ENCODE measurements around the gene PRDM4.
"Not testable (repeated sequence)": the region's sequence is repeated elsewhere in the genome, so short reads cannot be mapped to it uniquely, and the experiment has no call there.

PRDM4 gene

GRCh38 chr12:107774349-107775029, 13.6 kb upstream of the PRDM4 start, which contains the start of gene ASCL4:
ASCL4 (plus strand) TSS chr12:107774704; CDS start chr12:107775219, 515 bp downstream.
- no peak for DNase-seq

DNA sequence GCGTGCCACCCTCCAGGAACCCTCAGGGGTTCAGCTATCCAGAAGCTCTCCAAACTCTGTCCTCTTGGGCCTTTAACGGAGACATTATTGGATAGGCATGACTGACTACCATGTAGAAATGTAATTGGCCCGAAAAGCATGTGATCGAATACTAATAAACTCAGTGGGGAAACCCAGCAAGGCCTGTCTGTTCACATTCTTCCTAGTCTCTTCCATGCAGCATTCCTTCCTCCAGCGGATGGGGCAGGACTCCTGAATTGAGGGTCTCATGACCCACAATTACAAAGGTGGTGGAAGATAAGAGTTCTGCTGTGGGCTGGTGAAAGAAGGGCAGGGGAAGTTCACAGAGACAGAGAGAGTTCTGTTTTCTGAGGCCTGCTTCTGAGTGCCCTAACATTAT, 6.5 kb upstream of the PRDM4 start:
- DNase-seq: no peak

DNA sequence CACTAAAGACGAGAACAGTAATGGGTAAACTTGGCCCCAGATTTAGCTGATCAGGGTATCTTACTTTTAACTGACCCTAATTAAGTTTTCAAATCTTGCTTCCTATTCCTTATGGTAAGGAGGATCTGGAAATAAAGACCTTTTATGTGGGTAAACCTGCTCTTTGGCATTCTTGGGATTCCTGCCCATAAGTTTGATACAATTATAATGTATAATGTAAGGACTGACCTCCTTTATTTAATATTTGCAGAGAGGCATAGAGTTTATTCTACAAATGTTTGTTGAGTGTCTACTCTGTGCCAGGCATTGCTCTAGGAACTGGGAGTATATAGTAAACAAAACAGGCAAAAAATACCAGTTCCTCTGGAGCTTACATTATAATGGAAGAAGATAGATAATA, 4.4 kb upstream of the PRDM4 start:
- no peak for DNase-seq

DNA sequence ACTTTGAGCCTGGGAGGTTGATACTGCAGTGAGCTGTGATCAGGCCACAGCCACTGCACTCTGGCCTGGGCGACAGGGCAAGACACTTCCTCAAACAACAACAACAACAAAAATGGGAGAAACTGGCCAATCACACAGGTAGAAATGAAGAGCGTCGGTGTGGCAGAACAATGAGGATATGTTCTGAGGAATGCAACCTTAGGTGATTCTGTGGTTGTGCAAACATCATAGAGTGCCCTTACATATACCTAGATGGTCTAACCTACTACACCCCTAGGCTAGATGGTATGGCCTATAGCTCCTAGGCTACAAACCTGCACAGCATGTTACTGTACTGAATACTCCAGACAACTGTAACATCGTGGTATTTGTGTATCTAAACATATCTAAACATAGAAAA, 3.7 kb upstream of the PRDM4 start:
- no peak for DNase-seq

- DNase-seq: no peak
Observed at GRCh38 chr12:107762874-107763273, 1.9 kb upstream of the PRDM4 start.

GRCh38 chr12:107761502-107761904, 566 bp upstream of the PRDM4 start:
- DNase-seq: no peak

DNA sequence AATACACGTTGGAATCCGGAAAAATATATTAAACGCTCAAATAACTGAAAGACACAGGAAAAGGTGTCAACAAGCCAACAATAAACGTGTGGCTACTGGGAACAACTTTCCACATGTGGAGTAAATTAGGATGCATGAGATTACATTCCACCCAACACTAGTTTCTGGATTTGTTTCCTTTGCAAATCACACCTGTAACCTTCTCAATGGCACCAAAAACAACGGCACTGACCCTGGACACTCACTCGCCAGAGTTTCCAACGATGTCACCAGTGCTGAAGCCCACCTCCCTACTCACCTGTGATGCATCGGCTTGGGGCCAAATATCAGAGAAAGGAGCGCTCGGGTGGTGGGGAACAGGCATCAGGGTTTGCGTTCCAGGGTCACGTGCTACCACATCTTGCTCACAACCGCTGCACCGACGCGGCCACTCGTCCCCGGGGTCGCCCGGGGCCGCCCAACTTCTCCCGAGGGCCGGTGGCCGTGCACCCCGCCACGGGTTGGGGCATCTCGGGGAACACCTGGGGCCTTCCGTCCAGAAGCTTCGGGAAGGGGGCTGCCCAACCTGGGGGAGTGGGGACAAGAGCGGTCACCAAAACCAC, 629 bp downstream of the PRDM4 start:
- DNase-seq: no peak

DNA sequence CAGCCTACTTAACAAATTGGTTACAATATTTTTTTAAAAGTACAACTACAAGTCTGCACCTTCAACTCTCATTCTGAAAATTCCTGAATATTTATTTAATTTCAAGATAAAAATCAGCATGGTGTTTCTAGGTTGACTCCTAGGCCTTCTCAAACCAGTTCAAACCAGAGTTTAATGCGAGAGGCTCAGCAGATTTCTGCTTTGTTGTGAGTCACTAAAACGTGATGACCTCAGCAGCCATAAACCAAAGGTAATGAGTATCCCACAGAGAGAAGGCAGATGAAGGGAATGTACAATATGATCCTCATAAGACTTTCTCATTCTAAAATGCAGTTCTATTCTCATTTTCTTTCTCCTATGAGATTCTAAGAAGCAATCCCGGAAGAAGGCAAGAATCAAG, 1.5 kb downstream of the PRDM4 start:
- no peak for DNase-seq

DNA sequence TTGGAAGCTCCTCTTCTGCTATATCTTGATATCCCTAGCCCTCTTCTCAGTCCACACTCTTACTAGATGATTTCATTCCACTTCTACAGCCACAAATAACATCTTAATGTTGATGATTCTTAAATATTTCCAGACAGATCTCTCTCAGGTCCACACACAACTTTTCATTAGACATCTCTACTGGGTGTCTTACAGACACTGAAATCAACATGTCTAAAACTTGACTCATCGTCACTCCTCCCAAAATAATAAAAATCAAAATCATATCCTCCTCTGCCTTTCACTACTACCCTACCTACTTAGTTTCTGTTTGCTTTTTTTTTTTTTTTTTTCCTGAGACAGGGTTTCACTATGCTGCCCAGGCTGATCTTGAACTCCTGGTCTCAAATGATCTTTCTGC, 11.9 kb downstream of the PRDM4 start:
- no peak for DNase-seq

GRCh38 chr12:107748472-107748871, 12.5 kb downstream of the PRDM4 start:
- no peak for DNase-seq

DNA sequence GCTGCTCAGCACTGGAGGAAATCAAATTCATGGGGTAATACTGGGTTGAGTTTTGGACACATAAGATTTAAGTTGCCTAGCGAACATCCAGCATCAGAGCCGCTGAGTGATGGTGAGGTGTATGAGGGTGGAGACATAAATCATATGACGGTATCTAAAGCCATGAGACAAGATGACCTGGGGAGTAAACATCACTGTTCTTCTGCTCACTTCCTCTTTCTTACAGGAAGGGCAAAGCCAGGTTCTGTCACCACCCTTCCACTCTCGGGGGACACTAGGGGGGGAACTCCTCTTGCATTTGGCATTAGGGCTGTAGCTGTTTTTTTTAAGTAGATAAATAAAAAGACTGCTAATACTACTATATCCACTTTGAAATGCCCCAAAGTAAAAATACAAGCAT, 24.0 kb downstream of the PRDM4 start:
- DNase-seq: no peak

DNA sequence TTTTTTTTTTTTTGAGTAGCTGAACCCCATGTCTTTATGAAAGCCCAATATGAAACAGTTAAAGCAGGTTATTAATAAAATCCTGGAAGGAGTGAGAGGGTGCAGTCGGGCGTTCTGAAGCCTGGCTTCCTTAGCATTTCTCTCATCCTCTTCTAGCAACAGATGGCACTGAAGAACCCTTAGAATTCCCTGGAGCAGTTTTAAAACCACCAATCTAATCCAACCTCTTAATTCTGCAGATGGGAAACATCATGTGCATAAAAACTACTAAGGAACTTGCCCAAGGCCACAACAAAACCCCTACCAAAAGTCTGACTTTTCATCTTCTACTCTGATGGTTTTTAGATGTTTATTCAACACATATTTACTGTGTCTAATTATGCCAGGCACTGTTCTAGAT, 25.2 kb downstream of the PRDM4 start:
- DNase-seq: no peak

- DNase-seq: no peak
Observed at GRCh38 chr12:107734139-107734538, 26.8 kb downstream of the PRDM4 start.

DNA sequence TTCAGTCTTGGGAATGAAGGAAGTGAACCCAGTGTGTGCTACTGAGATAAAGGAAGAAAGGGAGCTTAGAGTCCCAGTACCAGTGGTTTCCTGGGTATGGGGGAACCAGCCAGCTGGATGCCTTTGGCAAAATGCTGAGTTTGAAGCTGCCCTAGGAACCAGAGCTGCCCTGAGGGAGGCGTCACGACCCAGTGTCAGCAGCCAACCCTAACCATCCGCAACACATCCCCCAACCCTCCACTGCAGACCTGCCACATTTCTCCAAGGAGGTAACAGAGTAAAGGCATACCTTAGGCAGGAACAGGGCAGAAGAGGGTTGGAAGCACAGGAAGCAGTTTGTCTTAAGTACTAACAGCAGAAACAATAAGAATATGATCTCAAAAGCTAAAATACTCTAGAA, 28.6 kb downstream of the PRDM4 start:
- DNase-seq: no peak

- DNase-seq: no peak
Observed at GRCh38 chr12:107731366-107731765, 29.6 kb downstream of the PRDM4 start.

GRCh38 chr12:107730618-107731341, 30.2 kb downstream of the PRDM4 start:
- no peak for DNase-seq

GRCh38 chr12:107727742-107728141, 33.2 kb downstream of the PRDM4 start:
- not testable (repeated sequence) for DNase-seq

GRCh38 chr12:107727327-107727726, 33.6 kb downstream of the PRDM4 start:
- not testable (repeated sequence) for DNase-seq

DNA sequence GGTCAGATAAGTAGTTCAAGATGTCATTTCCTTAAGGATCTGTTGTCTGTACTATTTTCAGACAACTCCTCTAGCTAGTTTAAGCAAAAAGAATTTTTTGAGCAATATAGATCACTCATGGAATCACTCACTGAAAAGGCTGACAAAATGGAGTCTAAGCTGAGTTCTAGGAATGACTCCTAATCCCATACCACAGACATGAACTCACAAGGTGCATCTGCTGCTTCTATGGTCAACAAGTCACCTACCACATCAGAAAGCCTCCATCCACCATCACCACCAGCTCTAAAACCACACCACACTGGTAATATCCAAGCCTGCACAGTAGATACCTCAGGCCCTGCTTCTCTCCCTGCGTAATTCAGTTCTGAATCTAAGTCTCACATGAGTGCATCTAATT, 42.3 kb downstream of the PRDM4 start:
- no peak for DNase-seq

DNA sequence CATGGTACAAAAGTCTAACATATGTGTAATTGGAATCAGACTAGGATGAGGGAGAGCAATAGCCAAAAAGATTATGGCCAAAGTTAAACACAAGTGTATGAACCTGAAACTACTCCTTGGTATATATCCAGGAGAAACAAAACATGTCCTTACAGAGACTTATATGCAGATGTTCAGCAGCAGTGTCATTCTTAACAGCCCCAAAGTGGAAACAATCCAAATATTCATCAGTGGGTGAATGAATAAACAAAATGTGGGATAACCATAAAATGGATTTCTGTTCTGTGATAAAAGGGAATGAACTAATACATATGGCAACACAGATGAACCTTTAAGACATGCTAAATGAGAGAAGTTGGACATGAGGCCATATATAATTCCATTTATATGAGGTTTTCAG, 45.2 kb downstream of the PRDM4 start:
- DNase-seq: no peak

DNA sequence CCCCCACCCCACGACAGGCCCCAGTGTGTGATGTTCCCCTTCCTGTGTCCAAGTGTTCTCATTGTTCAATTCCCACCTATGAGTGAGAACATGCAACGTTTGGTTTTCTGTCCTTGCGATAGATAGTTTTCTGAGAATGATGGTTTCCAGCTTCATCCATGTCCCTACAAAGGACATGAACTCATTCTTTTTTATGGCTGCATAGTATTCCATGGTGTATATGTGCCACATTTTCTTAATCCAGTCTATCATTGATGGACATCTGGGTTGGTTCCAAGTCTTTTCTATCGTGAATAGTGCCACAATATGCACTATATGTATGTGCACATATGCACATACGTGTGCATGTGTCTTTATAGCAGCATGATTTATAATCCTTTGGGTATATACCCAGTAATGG, 55.4 kb downstream of the PRDM4 start:
- not testable (repeated sequence) for DNase-seq

- DNase-seq: no peak
Observed at GRCh38 chr12:107704041-107704440, 56.9 kb downstream of the PRDM4 start.

- no peak for DNase-seq
Observed at GRCh38 chr12:107702106-107702505, 58.8 kb downstream of the PRDM4 start.

- DNase-seq: not testable (repeated sequence)
Observed at GRCh38 chr12:107695772-107696171, 65.2 kb downstream of the PRDM4 start.

Measured in GDM1 (cell line).